Endothelial cell (in vitro differentiated cells): ENCODE results near the gene TMEM243. TPM values are rescaled to one million over a fixed set of nuclear protein-coding genes. Genes with fewer than 3 reads are reported as not detected.

Source experiments
- DNase-seq: peaks from one replicate; pipeline ENCODE4 v3.0.0; 2021; ENCODE audit warnings: low spot score
- H3K27ac Mint-ChIP-seq: one replicate; pipeline ENCODE4 v1.8.0; 2021; ENCODE audit warnings: mixed read lengths, inconsistent platforms; ENCODE audit not compliant: unreplicated experiment
- H3K27me3 Mint-ChIP-seq: one replicate; pipeline ENCODE4 v1.8.0; 2021; ENCODE audit warnings: mild to moderate bottlenecking, moderate library complexity, mixed read lengths, inconsistent platforms; ENCODE audit not compliant: unreplicated experiment
- H3K36me3 Mint-ChIP-seq: one replicate; pipeline ENCODE4 v1.8.0; 2021; ENCODE audit warnings: mild to moderate bottlenecking, low read depth, mixed read lengths, inconsistent platforms; ENCODE audit not compliant: unreplicated experiment
- H3K4me1 Mint-ChIP-seq: one replicate; pipeline ENCODE4 v1.8.0; 2021; ENCODE audit warnings: mild to moderate bottlenecking, mixed read lengths, inconsistent platforms; ENCODE audit not compliant: unreplicated experiment
- H3K4me3 Mint-ChIP-seq: one replicate; pipeline ENCODE4 v1.8.0; 2021; ENCODE audit warnings: mild to moderate bottlenecking, mixed read lengths, inconsistent platforms; ENCODE audit not compliant: unreplicated experiment
- H3K9me3 Mint-ChIP-seq: one replicate; pipeline ENCODE4 v1.8.0; 2021; ENCODE audit warnings: mixed read lengths, inconsistent platforms; ENCODE audit not compliant: unreplicated experiment
- total RNA-seq: library from RNA; stranded (reverse); fragmentation: NEBNext Ultra II Directional; extraction: Animal tissue kit (Norgen Biotek cat#: 25700); gene quantifications from one replicate; pipeline ENCODE4 v1.2.1, GENCODE V29; 2021; ENCODE audit not compliant: unreplicated experiment
- TF ChIP-seq, protein P1 (sequence below): fragments of 200-600 bp; sonication (generic); IDR thresholded peaks from one replicate; pipeline ENCODE4 v1.5.0; 2021; ENCODE audit warnings: antibody characterized with exemption; ENCODE audit not compliant: unreplicated experiment

Gene TMEM243
- total RNA-seq, 1 donor from 2014 or later = 44.9 TPM

GRCh38 chr7:87223666-87224065 is 4.1 kb upstream of the TMEM243 start:
- no peak overlapping the region for H3K27ac Mint-ChIP-seq
- DNase-seq = no peak
- H3K27me3 Mint-ChIP-seq = peaks cover 6% of the 10 kb centered on the region
- TF ChIP-seq, protein P1, sequence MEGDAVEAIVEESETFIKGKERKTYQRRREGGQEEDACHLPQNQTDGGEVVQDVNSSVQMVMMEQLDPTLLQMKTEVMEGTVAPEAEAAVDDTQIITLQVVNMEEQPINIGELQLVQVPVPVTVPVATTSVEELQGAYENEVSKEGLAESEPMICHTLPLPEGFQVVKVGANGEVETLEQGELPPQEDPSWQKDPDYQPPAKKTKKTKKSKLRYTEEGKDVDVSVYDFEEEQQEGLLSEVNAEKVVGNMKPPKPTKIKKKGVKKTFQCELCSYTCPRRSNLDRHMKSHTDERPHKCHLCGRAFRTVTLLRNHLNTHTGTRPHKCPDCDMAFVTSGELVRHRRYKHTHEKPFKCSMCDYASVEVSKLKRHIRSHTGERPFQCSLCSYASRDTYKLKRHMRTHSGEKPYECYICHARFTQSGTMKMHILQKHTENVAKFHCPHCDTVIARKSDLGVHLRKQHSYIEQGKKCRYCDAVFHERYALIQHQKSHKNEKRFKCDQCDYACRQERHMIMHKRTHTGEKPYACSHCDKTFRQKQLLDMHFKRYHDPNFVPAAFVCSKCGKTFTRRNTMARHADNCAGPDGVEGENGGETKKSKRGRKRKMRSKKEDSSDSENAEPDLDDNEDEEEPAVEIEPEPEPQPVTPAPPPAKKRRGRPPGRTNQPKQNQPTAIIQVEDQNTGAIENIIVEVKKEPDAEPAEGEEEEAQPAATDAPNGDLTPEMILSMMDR = no peak
- no peaks in the 10 kb centered on the region for H3K9me3 Mint-ChIP-seq
- peaks cover 11% of the 10 kb centered on the region for H3K4me1 Mint-ChIP-seq
- H3K36me3 Mint-ChIP-seq = peaks cover 2% of the 10 kb centered on the region
- H3K4me3 Mint-ChIP-seq = no peak overlapping the region

DNA sequence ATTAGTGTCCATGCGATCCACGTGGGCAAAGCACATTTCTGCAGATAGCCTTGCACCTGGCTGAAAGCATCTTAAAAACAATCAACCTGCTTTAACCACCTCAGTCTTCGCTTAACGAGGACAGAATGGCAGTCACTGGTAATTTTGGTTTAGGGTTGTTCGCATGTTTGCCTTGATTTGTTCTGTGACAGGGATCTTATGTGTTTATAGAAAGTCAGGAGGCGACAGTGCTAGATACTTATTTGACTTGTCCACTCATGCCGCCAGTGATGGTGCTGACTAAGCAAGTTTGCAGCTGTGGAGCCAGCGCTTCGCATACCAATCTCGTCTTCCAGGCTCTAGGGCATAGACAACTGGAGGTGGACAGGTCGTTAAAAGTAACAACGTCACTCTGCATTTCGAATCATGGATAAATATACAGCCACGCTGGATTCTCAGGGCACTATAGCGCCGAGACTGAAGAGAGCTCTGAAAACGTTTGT is 1.2 kb upstream of the TMEM243 start:
- TF ChIP-seq, protein P1 = no peak
- DNase-seq = no peak
- H3K27me3 Mint-ChIP-seq = peaks cover 12% of the 10 kb centered on the region
- H3K36me3 Mint-ChIP-seq = peaks cover 10% of the 10 kb centered on the region
- peak overlapping the region; percentile 88 for H3K4me3 Mint-ChIP-seq
- H3K9me3 Mint-ChIP-seq = no peaks in the 10 kb centered on the region
- peaks cover 32% of the 10 kb centered on the region for H3K4me1 Mint-ChIP-seq
- peak overlapping the region; percentile 4 for H3K27ac Mint-ChIP-seq

- DNase-seq = peak; percentile 85
- Mint-ChIP-seq H3K4me1 (peaks cover 32% of the 10 kb centered on the region), H3K4me3 (peak overlapping the region; percentile 97), H3K27ac (peak overlapping the region; percentile 89), H3K27me3 (peaks cover 12% of the 10 kb centered on the region), H3K9me3 (no peaks in the 10 kb centered on the region), H3K36me3 (peaks cover 10% of the 10 kb centered on the region)
- TF ChIP-seq, protein P1 = no peak
These were observed 648 bp upstream of the TMEM243 start for GRCh38 chr7:87220026-87220733.

DNA sequence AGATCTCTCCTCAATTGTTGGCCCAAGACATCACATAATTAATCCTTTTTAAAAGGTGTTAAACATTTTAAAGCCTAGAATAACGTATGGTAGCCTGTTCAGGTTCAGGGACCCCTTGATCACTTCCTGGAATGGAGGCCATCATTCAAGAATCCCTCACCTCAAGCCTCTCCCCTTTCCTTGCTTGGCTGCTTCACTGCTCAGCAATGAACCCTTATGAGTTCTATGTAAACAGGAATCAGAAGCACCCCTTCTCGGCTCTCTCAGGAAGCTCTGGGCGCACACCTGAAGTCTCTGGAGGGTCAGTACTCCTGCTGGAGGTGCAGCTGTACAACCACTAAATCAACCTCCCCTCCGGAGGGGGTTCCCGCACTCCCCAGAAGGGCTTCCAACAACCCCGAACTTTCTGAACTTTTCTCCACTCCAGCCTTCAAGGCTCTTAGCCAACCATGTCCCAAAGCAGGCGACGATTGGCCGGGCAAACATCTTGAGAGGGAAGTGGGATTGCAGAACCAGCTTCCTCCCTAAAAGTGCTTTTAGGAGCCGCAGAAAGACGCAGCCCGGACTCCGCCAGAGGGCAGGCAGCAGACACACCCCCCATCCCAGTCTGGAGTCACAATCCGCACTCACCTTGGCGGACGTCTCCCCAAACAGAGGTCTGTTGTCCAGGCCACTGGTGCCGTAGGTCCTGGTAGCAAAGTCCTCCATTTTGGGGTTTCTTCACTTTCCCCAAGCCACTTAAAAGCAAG is 562 bp downstream of the TMEM243 start:
- peaks cover 12% of the 10 kb centered on the region for H3K27me3 Mint-ChIP-seq
- DNase-seq = peak; percentile 46

More for the DNA sequence above, 562 bp downstream of the TMEM243 start:
- H3K27ac Mint-ChIP-seq = peak overlapping the region; percentile 82
- no peaks in the 10 kb centered on the region for H3K9me3 Mint-ChIP-seq
- peak overlapping the region; percentile 97 for H3K4me3 Mint-ChIP-seq
- peaks cover 35% of the 10 kb centered on the region for H3K4me1 Mint-ChIP-seq
- peaks cover 10% of the 10 kb centered on the region for H3K36me3 Mint-ChIP-seq
- TF ChIP-seq, protein P1 = no peak
